Measurements from ENCODE around the gene SDF2.

Gene SDF2

DNA sequence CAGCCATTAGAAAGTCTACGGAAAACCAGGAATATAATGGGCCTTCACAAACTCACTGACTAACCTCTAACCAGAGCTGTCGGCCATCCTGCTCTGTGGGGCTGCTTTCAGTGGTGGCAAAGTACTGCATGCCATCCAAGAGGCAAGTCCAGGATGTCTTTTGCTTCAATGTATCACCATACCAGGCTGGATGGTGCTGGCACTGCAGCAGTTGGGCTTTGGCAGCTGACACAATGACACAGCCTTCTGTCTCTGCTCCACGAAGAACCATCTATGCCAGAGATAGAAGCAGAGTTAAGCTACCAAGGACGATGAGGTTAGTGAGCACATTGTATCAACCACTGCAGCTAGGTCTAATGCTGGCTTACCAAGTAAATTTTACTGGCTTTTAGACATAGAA is 38.0 kb downstream of the SDF2 start:
- no peak for DNase-seq
- Histone ChIP-seq H3K79me2 (ENCODE audit: low read length) (no peaks in the 10 kb centered on the region; the same call in 1 of the 2 replicates), H3F3A (ENCODE audit: insufficient read depth, low read length) (no peaks in the 10 kb centered on the region), H2AFZ (ENCODE audit: low read length) (no peak overlapping the region), H3K4me1 (ENCODE audit: low read length) (no peaks in the 10 kb centered on the region), H3K27ac (ENCODE audit: low read length) (no peak overlapping the region), H3K4me2 (ENCODE audit: low read depth, low read length) (no peak overlapping the region), H3K4me3 (ENCODE audit: low read length) (no peak overlapping the region), H3K36me3 (replicated peaks; ENCODE audit: insufficient read depth, low read length) (peaks cover 34% of the 10 kb centered on the region), H3K9ac (ENCODE audit: low read length) (no peak overlapping the region), H3K9me3 (replicated peaks; ENCODE audit: insufficient read depth, low read length) (no peaks in the 10 kb centered on the region), H3K27me3 (replicated peaks; ENCODE audit: insufficient read depth, low read length) (no peaks in the 10 kb centered on the region), H3K9me2 (replicated peaks; ENCODE audit: insufficient read depth, low read length) (no peaks in the 10 kb centered on the region), H4K20me1 (ENCODE audit: insufficient read depth, low read length) (no peaks in the 10 kb centered on the region)
- no peak for TF ChIP-seq EZH2 (optimal IDR thresholded peaks at IDR 0.05; ENCODE audit: low read depth, low read length)
- TF ChIP-seq, protein P1, sequence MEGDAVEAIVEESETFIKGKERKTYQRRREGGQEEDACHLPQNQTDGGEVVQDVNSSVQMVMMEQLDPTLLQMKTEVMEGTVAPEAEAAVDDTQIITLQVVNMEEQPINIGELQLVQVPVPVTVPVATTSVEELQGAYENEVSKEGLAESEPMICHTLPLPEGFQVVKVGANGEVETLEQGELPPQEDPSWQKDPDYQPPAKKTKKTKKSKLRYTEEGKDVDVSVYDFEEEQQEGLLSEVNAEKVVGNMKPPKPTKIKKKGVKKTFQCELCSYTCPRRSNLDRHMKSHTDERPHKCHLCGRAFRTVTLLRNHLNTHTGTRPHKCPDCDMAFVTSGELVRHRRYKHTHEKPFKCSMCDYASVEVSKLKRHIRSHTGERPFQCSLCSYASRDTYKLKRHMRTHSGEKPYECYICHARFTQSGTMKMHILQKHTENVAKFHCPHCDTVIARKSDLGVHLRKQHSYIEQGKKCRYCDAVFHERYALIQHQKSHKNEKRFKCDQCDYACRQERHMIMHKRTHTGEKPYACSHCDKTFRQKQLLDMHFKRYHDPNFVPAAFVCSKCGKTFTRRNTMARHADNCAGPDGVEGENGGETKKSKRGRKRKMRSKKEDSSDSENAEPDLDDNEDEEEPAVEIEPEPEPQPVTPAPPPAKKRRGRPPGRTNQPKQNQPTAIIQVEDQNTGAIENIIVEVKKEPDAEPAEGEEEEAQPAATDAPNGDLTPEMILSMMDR (IDR thresholded peaks at IDR 0.05; ENCODE audit: low read length) = no peak

DNA sequence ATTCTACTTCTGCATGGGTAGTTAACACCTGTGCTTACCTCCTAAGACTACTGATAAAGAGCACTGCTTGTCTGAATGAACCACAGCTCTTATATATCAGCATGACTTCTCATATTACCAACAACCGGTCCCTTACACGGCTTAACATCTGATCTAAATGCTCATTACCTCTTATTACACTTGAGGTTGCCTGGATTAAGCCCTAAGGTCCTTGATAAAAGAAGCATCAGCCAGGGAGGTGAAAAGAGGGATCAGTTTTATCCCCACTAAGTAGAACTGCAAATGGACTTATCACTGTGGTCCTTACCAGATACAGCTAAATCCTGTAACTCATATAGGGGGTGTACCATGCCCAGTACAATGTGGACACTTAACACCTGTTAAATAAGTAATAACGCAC is 39.5 kb downstream of the SDF2 start:
- no peaks in the 10 kb centered on the region for H4K20me1 ChIP-seq (ENCODE audit: insufficient read depth, low read length)

DNA sequence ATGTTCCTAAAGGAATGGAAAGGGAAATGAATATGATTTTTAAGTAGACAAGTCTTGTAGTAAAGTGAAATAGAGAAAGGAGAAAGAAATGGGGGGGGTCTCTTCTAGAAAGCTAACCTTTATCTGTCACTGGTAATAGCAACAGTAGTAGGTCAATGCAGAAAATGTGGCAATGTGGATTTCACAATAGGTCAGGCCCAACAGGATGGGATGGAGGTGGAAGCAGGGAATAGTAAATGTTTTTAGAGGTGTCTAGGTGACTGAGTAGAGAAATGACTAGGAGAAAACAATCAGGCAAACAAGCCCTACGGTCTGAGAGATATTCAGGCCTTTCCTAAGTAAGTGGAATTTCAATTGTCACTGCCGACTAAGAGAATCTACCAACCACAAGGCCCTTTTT is 41.7 kb downstream of the SDF2 start:
- H3F3A ChIP-seq (ENCODE audit: insufficient read depth, low read length) = no peaks in the 10 kb centered on the region; the same call in 1 of the 2 replicates
- H3K4me2 ChIP-seq (ENCODE audit: low read depth, low read length) = no peak overlapping the region
- no peak overlapping the region for H3K4me3 ChIP-seq (ENCODE audit: low read length)
- no peaks in the 10 kb centered on the region for H3K9me2 ChIP-seq (replicated peaks; ENCODE audit: insufficient read depth, low read length)
- H4K20me1 ChIP-seq (ENCODE audit: insufficient read depth, low read length) = no peaks in the 10 kb centered on the region
- no peak overlapping the region for H3K27ac ChIP-seq (ENCODE audit: low read length)
- DNase-seq = no peak
- H3K4me1 ChIP-seq (ENCODE audit: low read length) = no peaks in the 10 kb centered on the region
- H3K9me3 ChIP-seq (replicated peaks; ENCODE audit: insufficient read depth, low read length) = no peaks in the 10 kb centered on the region
- TF ChIP-seq EZH2phosphoT487 (IDR thresholded peaks at IDR 0.05; ENCODE audit: low read length) (no peak), EZH2 (optimal IDR thresholded peaks at IDR 0.05; ENCODE audit: low read depth, low read length) (no peak)
- TF ChIP-seq, protein P1 (IDR thresholded peaks at IDR 0.05; ENCODE audit: low read length) = no peak
- no peaks in the 10 kb centered on the region; the same call in 1 of the 2 replicates for H3K79me2 ChIP-seq (ENCODE audit: low read length)
- H3K36me3 ChIP-seq (replicated peaks; ENCODE audit: insufficient read depth, low read length) = peaks cover 55% of the 10 kb centered on the region
- H3K27me3 ChIP-seq (replicated peaks; ENCODE audit: insufficient read depth, low read length) = no peaks in the 10 kb centered on the region
- no peak overlapping the region for H2AFZ ChIP-seq (ENCODE audit: low read length)
- no peak overlapping the region for H3K9ac ChIP-seq (ENCODE audit: low read length)

More for the DNA sequence above, 39.5 kb downstream of the SDF2 start:
- Histone ChIP-seq H3K4me3 (ENCODE audit: low read length) (no peak overlapping the region), H3K27me3 (replicated peaks; ENCODE audit: insufficient read depth, low read length) (no peaks in the 10 kb centered on the region), H3K9me2 (replicated peaks; ENCODE audit: insufficient read depth, low read length) (no peaks in the 10 kb centered on the region), H3K4me1 (ENCODE audit: low read length) (no peaks in the 10 kb centered on the region), H2AFZ (ENCODE audit: low read length) (no peak overlapping the region), H3K9me3 (replicated peaks; ENCODE audit: insufficient read depth, low read length) (no peaks in the 10 kb centered on the region), H3K36me3 (replicated peaks; ENCODE audit: insufficient read depth, low read length) (peaks cover 39% of the 10 kb centered on the region), H3K79me2 (ENCODE audit: low read length) (no peaks in the 10 kb centered on the region; the same call in 1 of the 2 replicates), H3K9ac (ENCODE audit: low read length) (no peak overlapping the region), H3F3A (ENCODE audit: insufficient read depth, low read length) (no peaks in the 10 kb centered on the region; the same call in 1 of the 2 replicates), H3K27ac (ENCODE audit: low read length) (no peak overlapping the region), H3K4me2 (ENCODE audit: low read depth, low read length) (no peak overlapping the region)
- TF ChIP-seq, protein P1 (IDR thresholded peaks at IDR 0.05; ENCODE audit: low read length) = no peak
- TF ChIP-seq EZH2phosphoT487 (IDR thresholded peaks at IDR 0.05; ENCODE audit: low read length) = no peak
- no peak for DNase-seq
